Measurements from ENCODE around the gene SDS. TPM values are rescaled to one million over a fixed set of nuclear protein-coding genes. Genes with fewer than 3 reads are reported as not detected.

SDS gene
- total RNA-seq, 1 experiment from 2014 or later, result not detected

DNA sequence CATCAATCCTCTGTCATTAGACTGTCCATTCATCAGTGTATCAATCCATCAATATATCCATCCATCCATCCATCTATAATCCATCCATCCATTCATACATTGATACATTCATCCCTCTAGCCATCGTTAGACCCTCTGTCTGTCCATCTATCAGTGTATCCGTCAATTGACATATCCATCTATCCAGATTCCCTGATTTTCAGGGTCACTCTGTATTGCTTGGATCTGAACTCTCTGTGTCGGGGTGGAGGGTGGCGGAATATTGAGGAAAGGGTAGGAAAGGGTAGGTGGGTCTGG lies 35.6 kb upstream of the SDS start (continued):
- TF ChIP-seq TCF7L2 (IDR thresholded peaks at IDR 0.05; ENCODE audit: borderline replicate concordance, extremely low read depth, insufficient read depth, insufficient read length) (no peak), SP1 (IDR thresholded peaks at IDR 0.05; ENCODE audit: low read depth) (no peak), FOSL1 (IDR thresholded peaks at IDR 0.05; ENCODE audit: low read depth) (no peak), RAD21 (IDR thresholded peaks at IDR 0.05; ENCODE audit: low read depth) (no peak)
- TF ChIP-seq, protein P1, sequence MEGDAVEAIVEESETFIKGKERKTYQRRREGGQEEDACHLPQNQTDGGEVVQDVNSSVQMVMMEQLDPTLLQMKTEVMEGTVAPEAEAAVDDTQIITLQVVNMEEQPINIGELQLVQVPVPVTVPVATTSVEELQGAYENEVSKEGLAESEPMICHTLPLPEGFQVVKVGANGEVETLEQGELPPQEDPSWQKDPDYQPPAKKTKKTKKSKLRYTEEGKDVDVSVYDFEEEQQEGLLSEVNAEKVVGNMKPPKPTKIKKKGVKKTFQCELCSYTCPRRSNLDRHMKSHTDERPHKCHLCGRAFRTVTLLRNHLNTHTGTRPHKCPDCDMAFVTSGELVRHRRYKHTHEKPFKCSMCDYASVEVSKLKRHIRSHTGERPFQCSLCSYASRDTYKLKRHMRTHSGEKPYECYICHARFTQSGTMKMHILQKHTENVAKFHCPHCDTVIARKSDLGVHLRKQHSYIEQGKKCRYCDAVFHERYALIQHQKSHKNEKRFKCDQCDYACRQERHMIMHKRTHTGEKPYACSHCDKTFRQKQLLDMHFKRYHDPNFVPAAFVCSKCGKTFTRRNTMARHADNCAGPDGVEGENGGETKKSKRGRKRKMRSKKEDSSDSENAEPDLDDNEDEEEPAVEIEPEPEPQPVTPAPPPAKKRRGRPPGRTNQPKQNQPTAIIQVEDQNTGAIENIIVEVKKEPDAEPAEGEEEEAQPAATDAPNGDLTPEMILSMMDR (IDR thresholded peaks at IDR 0.05 in 2 of 3, conservative IDR thresholded peaks at IDR 0.05 in 1 of 3; ENCODE audit: borderline replicate concordance in 1 of 3, insufficient read depth in 1 of 3, low read depth in 2 of 3, low read length in 2 of 3), result no peak

DNA sequence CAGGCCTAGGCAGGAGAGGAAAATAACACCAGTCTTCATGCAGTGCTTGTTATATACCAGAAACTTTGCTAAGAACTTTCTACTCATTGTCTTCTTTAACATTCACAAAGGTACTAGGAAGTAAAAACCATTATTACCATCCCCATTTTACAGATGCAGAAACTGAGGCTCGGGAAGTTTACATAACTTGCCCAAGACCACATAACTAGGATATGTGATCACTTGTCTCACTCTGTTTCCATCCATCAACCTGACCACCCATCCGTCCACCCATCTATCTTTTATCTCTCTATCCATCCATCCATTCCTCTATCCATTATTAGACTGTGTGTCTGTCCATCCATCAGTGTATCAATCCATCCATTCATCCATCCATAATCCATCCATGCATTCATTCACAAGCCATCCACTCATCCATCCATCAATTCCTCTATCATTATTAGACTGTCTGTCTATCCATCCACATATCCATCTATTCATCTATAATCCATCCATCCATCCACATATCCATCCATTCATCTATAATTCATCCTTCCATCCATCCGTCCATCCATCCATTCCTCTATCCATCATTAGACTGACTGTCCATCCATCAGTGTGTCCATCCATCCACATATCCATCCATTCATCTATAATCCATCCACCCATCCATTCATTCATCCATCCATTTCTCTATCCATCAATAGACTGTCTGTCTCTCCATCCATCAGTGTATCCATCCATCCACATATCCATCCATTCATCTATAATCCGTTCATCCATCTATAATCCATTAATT lies 35.0 kb upstream of the SDS start:
- H4K20me1 ChIP-seq (ENCODE audit: insufficient read depth), result no peaks in the 10 kb centered on the region
- intact Hi-C loops (cut with micrococcal nuclease), result loop anchor here (1.0 kb wide), 1 partner anchor 474 kb away; no protein-coding TSS in a partner anchor
- RAD21 ChIA-PET (ENCODE audit: low non-redundant PET in 1 of 2, low total read pairs in 2 of 2, uncharacterized antibody in 2 of 2, unreplicated experiment in 2 of 2), result no interaction called here
- no peaks in the 10 kb centered on the region for H3K9me2 ChIP-seq (ENCODE audit: insufficient read depth)
- H3K4me3 ChIP-seq (replicated peaks in 1 of 2; ENCODE audit: low read depth in 1 of 2, low read length in 2 of 2), result no peak overlapping the region
- CTCF ChIA-PET, result no interaction called here
- no peaks in the 10 kb centered on the region for H3K27me3 ChIP-seq (ENCODE audit: insufficient read depth, low read length)
- no peak overlapping the region for H3K9ac ChIP-seq (ENCODE audit: low read length)
- H3K9me3 ChIP-seq (ENCODE audit: control insufficient read depth in 1 of 2, insufficient read depth in 1 of 2, low read depth in 1 of 2, low read length in 2 of 2), result no peaks in the 10 kb centered on the region
- H2AFZ ChIP-seq (ENCODE audit: low read depth, low read length, poor library complexity, severe bottlenecking), result no peak overlapping the region
- no peaks in the 10 kb centered on the region for H3K4me1 ChIP-seq (ENCODE audit: control insufficient read depth in 1 of 2, insufficient read depth in 2 of 2, low read length in 2 of 2)
- H3K4me2 ChIP-seq (ENCODE audit: low read length), result no peak overlapping the region
- DNase-seq (ENCODE audit: low read depth, low spot score) (no peak), ATAC-seq (no peak)
- no peak overlapping the region for H3K27ac ChIP-seq (ENCODE audit: low read depth, low read length)
- no peaks in the 10 kb centered on the region for H3K36me3 ChIP-seq (ENCODE audit: control insufficient read depth in 1 of 2, insufficient read depth in 2 of 2, low read length in 2 of 2)
- POLR2A ChIA-PET, result no interaction called here
- no TSS peak for BruUV-seq (replicated peaks)
- no peaks in the 10 kb centered on the region for H3K79me2 ChIP-seq (ENCODE audit: insufficient read depth, low read length)
- TF ChIP-seq, protein P1 (IDR thresholded peaks at IDR 0.05 in 2 of 3, conservative IDR thresholded peaks at IDR 0.05 in 1 of 3; ENCODE audit: borderline replicate concordance in 1 of 3, insufficient read depth in 1 of 3, low read depth in 2 of 3, low read length in 2 of 3), result no peak
- no peak for TF ChIP-seq ELF1 (IDR thresholded peaks at IDR 0.05; ENCODE audit: borderline replicate concordance, low read depth)
- TF ChIP-seq POLR2AphosphoS5 (IDR thresholded peaks at IDR 0.05; ENCODE audit: low read depth, low read length), result no peak
- no peak for TF ChIP-seq POLR2A (IDR thresholded peaks at IDR 0.05; ENCODE audit: borderline replicate concordance, extremely low read depth, insufficient read depth, insufficient read length)
- no peak for TF ChIP-seq CBX3 (IDR thresholded peaks at IDR 0.05; ENCODE audit: low read depth)
- TF ChIP-seq, protein P2, sequence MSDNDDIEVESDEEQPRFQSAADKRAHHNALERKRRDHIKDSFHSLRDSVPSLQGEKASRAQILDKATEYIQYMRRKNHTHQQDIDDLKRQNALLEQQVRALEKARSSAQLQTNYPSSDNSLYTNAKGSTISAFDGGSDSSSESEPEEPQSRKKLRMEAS (IDR thresholded peaks at IDR 0.05), result no peak
- TF ChIP-seq, protein P3, sequence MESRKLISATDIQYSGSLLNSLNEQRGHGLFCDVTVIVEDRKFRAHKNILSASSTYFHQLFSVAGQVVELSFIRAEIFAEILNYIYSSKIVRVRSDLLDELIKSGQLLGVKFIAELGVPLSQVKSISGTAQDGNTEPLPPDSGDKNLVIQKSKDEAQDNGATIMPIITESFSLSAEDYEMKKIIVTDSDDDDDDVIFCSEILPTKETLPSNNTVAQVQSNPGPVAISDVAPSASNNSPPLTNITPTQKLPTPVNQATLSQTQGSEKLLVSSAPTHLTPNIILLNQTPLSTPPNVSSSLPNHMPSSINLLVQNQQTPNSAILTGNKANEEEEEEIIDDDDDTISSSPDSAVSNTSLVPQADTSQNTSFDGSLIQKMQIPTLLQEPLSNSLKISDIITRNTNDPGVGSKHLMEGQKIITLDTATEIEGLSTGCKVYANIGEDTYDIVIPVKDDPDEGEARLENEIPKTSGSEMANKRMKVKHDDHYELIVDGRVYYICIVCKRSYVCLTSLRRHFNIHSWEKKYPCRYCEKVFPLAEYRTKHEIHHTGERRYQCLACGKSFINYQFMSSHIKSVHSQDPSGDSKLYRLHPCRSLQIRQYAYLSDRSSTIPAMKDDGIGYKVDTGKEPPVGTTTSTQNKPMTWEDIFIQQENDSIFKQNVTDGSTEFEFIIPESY (IDR thresholded peaks at IDR 0.05; ENCODE audit: extremely low read depth, insufficient replicate concordance, low read length), result no peak
- no peak for TF ChIP-seq CEBPB (IDR thresholded peaks at IDR 0.05; ENCODE audit: low read depth)
- no peak for TF ChIP-seq SIN3A (IDR thresholded peaks at IDR 0.05; ENCODE audit: low read depth)
- TF ChIP-seq EZH2 (IDR thresholded peaks at IDR 0.05), result no peak
- TF ChIP-seq YY1 (IDR thresholded peaks at IDR 0.05; ENCODE audit: extremely low read depth, insufficient replicate concordance, low read depth, low read length), result no peak
- TF ChIP-seq ZNF274 (IDR thresholded peaks at IDR 0.05; ENCODE audit: low read depth, low read length), result no peak
- TF ChIP-seq FOSL1 (IDR thresholded peaks at IDR 0.05; ENCODE audit: low read depth), result no peak
- TF ChIP-seq, protein P4, sequence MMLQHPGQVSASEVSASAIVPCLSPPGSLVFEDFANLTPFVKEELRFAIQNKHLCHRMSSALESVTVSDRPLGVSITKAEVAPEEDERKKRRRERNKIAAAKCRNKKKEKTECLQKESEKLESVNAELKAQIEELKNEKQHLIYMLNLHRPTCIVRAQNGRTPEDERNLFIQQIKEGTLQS (IDR thresholded peaks at IDR 0.05), result no peak
- no peak for TF ChIP-seq TCF7L2 (IDR thresholded peaks at IDR 0.05; ENCODE audit: borderline replicate concordance, extremely low read depth, insufficient read depth, insufficient read length)

Measured in HCT116 (cell line).